HG02870 (cell line): ENCODE data around the gene LRRTM2.
"Not testable (repeated sequence)": the region's sequence is repeated elsewhere in the genome, so short reads cannot be mapped to it uniquely, and the experiment has no call there.

ENCODE experiments used
- ATAC-seq: cut with Tn5 transposase; IDR thresholded peaks from one replicate; pipeline ENCODE4 v1.9.1; 2021; ENCODE audit warnings: mild to moderate bottlenecking, moderate library complexity; ENCODE audit not compliant: unreplicated experiment

Gene LRRTM2

DNA sequence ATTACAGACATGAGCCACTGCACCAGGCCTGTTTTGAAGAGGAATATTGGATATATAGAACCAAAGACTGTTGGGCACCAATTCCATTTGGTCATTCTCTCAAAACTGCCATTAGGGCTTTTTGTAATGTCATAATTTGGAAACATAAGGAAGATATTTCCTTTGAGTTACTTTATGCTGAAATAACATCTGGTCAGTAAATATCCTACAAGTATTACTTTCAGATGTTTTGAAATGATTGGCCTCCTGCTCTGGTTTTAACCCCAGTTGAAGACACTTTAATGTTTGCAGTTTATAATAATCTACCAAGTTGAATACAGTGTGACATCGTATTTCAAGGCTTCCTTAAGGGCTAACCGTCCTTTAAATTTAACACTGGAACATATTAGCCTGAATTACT, 33.6 kb downstream of the LRRTM2 start:
- ATAC-seq, result no peak

DNA sequence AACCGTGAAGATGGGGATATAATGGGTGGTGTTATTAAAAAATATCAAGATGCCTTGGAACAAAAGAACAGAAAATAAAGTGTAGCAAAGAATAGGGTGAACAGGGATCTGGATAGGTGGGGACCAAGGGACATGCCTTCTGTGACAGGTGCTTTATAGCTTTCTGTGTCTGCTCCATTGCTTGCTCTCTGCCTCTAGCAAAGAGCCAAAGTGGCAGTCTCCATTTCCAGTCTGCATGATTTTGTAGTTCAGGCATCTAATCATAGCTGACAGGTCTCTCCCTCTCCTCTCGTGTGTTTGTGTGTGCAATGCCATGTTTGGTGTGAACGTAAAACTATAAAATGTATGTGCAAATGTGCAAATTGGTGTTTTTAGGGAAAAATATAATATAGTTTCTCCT, 35.0 kb downstream of the LRRTM2 start:
- no peak for ATAC-seq

DNA sequence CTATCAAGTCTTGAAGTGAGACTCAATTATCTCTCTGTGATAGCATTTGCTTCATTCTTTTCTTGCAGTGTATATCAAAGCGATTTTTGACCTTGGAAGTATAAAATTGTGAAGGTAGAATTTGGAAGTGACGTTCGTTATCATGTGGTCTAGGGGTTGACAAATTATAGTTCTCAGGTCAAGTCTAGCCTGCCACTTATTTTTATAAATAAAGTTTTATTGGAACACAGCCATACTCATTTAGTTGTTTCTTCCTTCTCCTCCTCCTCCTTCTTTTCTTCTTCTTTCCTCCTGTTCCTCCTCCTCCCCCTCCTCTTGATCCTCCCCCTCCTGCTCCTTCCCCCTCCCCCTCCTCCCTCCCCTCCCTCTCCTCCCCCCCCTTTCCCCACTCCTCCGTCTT, 38.0 kb downstream of the LRRTM2 start:
- ATAC-seq, result no peak

DNA sequence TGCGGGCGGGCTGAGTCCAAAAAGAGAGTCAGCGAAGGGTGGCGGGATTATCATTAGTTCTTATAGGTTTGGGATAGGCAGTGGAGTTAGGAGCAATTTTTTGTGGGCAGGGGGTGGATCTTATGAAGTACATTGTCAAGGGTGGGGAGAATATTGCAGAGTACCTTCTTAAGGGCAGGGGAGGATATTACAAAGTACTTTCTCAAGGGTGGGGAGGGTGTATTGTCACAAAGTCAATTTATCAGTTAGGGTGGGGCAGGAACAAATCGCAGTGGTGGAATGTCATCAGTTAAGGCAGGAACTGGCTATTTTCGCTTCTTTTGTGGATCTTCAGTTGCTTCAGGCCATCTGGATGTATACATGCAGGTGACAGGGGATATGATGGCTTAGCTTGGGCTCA, 40.3 kb downstream of the LRRTM2 start:
- ATAC-seq, result not testable (repeated sequence)

DNA sequence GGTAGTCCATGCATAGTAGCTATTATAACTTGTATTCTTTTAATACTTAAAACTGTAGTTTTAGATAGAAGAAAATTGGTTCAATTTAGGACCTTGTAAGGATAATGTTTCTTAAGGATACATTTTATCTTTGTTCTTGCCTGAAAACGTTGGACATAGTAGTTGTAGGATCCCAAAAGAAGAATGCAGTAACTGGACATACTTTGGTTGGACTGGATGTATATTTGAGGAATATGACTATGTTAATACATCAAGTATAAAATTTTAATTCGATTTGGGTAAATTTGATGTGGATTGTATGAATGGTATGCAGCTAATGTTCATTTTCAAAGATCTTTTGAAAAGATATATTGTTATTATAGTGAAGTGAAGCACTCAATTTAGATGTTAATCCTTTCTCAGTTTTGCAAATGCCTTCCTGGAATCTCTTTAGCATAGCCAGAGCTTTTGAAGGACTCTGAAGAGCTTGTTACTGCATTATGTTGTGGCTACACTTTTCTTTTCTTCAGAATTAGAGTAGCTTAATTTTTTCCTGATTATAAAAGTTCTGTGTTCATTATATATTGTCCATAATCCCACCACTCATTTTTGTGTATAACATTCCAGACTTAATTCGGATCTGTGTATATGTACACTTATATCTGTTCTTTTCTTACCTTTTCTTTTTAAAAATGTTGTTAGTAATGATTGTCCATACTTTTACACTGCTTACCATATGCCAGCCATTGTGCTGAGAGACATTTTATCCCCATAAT, 41.2 kb downstream of the LRRTM2 start:
- ATAC-seq, result no peak

DNA sequence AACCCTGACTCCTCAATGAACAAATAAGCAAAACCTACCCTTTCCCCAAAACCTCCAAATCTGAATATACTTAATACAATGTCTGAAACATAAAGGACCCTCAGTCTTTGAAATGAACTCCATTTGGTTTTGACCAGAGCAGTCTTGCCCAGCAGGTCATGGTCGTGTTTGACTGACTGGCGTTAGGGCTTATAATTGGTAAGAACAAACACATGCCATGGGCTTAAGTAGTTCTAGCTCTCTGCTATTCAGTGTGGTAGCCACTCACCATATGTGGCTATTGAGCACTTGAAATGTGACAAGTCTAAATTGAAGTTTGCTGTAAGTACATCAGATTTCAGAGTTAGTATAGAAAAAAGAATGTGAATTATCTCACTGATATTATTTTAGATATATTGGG, 42.1 kb downstream of the LRRTM2 start:
- no peak for ATAC-seq

DNA sequence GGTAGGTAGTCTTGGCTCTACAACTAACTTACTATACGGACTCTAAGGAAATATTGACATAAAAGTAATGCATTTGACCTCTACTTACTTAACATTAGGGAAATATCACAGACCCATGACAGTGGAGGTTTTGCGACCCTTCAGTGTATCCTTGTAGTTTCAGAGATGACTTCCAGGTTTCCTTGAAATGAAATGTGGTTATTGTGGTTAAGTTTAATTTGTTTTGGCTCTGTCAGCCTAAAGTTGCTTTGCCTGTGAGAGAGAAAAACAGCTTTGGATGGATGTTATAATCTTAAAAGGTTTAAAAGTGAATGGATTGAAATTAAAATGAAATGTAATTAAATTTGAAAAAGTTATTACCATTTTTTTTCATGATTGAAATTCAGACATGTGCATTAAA, 42.9 kb downstream of the LRRTM2 start:
- ATAC-seq, result no peak

DNA sequence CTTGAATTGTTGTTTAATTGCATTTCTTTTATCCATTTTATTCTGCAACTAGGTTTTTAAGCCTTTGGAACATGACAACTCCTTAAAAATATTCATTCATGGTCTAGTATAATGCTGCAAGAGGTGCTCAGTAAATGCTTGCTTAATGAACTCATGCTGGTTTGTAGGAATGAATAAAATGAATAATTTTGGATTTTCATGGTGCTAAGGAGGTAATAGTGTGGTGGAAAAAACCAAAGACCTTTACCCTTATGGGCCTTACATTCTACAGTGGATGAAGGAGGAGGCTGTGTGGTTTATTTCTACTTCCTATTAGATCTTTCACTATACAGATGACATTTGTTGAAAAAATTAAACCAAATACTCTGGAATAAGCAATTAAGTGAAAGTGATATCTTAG, 43.4 kb downstream of the LRRTM2 start:
- no peak for ATAC-seq

DNA sequence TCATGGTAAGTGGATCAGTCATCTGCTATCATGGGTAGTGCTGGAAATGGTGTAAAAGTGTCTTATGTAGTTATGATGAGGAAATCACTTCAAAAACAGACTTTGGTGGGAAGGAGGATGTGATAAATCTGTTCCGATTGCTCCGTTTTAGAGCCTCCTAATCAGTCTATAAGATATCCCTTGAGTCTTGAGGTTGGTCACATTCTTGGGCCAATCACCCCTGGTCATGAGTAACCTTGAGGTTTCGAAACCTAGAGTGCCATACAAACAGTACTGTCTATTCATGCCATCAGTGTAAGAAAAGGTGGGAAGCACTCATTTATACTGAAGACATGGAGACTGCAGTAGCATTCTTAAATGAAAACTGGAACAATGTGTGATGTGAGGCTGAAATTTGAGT, 45.8 kb downstream of the LRRTM2 start:
- no peak for ATAC-seq

DNA sequence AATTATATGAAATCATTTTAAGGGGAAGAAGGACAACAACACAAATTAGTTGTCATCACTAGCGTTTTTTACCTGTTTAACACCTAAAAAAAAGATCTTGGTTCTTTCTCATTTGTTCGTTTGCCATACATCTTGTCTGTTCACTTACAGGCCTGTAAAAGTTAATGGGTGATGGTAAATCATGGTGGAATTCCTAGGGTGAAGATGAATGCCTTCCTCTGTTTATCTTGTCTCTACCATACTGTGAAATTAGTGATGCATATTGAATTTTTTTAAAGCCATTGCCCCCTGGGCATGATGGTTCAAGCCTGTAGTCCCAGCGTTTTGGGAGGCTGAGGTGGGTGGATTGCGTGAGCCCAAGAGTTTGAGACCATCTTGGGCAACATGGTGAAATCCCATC, 46.6 kb downstream of the LRRTM2 start:
- ATAC-seq, result no peak

DNA sequence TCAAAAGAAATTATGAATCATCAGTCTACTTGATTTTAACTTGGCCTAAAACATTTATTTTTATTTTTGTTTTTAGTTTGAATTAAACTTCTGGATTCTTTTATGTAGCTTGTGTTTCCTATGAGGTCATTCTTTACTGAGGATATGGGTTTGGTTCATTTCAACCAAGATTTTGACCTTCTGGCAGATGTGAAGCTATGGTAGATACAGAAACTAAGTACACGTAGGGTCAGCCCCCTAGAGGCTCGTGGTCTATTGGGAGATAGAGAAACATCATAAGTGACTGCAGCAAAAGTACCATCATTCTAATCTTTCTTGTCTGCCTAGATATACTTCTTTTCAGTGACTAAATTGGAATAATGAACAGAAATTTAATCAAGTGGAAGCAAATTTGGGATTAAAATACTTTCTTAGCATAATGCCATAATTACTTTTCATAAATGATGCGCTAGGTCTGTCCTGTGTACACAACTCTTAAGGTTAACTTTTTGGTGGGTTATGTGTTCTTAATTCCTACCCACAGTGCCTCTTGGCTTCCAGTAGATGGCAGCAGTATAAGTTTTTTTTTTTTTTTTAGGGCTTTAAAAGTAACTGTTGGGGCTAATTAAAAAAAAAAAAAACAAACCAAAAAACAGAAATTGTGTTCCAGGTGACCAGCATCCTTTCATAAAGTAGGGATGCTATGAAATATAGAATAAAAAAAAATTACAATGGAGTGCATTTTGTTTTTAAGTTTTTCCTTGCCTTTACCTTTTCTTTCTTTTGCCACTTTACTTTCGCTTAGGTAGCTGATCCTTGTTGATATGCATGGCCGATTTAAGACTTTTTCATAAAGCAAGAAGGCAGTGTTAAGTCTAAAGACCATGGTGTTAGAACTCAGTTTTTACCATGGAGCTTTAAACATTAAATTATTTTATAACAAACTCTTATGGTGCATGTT, 49.9 kb downstream of the LRRTM2 start:
- ATAC-seq, result no peak

DNA sequence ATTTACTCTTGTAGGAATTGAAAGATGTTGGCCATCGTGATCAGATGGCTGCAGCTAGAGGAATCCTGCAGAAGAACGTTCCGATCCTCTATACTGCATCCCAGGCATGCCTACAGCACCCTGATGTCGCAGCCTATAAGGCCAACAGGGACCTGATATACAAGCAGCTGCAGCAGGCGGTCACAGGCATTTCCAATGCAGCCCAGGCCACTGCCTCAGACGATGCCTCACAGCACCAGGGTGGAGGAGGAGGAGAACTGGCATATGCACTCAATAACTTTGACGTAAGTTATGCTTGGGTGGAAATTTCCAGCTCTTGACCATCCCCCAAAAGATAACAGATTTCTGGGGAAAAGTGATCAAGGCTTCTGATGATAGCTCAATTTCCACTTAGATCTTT, 50.6 kb downstream of the LRRTM2 start:
- no peak for ATAC-seq

DNA sequence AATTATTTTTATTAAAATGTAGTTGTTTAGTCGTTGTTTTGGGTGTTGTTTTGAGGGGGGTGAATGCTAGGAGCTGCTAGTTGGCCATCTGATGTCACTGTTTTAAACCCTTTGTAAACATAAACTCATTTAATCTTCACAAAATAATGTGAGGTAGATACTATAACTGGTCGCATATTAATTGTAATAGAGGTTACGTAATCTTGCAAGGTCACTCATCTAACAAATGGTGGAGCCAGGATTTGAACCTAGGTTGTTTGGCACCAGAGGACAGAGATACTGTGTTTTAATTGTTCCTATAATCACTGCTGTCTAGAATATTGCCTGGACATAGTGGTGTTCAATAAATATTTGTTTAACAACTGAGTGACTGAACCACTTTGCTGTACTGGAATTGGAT, 54.4 kb downstream of the LRRTM2 start:
- no peak for ATAC-seq

DNA sequence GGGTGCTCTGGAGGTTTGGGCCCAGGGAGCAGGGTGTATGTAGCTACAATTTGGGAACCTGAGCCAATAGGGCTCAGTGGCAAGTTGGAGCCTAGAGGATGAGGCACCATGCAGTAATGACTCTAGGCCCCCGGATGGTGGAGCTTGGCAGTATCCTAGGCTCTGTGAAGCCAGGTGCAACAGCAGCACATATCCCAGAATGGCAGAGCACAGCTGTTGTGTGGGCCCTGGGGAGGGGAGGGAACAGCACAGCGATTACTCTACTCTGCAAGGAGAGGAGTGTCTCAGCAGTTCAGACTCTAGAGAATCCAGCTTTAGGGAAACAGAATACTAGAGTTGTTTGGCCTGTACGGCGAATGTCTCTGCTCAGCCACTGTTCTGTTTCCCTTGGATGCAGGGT, 56.1 kb downstream of the LRRTM2 start:
- no peak for ATAC-seq
